Gastroesophageal sphincter (tissue), 4 donors: ENCODE measurements around the gene AGO3. TPM values are rescaled to one million over a fixed set of nuclear protein-coding genes. Genes with fewer than 3 reads are reported as not detected.
A peak's percentile ranks its signal among the peaks of the same experiment; 100 is the strongest.

ENCODE experiments used
- ATAC-seq: fragments of 150-250 bp; one replicate; pipeline ENCODE4 v1.9.1; 2016; ENCODE audit warnings: mild to moderate bottlenecking, moderate library complexity
- H3K27ac ChIP-seq, 4 donors: fragments of 200-600 bp; sonication (generic) in 3 of 4; 1 replicate in 3 of 4; 2 replicates in 1 of 4; pipeline ENCODE4 v1.5.1; 2016 to 2019
- H3K27me3 ChIP-seq: fragments of 200-600 bp; sonication (generic); one replicate; pipeline ENCODE4 v1.5.1; 2019
- H3K36me3 ChIP-seq, 2 donors: fragments of 200-600 bp; sonication (generic); one replicate each; pipeline ENCODE4 v1.5.1; 2019; ENCODE audit warnings: control low read depth in 1 of 2
- H3K4me1 ChIP-seq, 3 donors: fragments of 200-600 bp; sonication (generic); 1 replicate in 2 of 3; 2 replicates in 1 of 3; pipeline ENCODE4 v1.5.1; 2016 to 2019; ENCODE audit warnings: control low read depth in 2 of 3
- H3K4me3 ChIP-seq, 2 donors: fragments of 200-600 bp; sonication (generic); one replicate each; pipeline ENCODE4 v1.5.1; 2019; ENCODE audit warnings: mild to moderate bottlenecking in 1 of 2, moderate library complexity in 1 of 2
- H3K9me3 ChIP-seq, 3 donors: fragments of 200-600 bp; sonication (generic); one replicate each; pipeline ENCODE4 v1.5.1; 2017 to 2019; ENCODE audit warnings: control low read depth in 2 of 3
- EP300 ChIP-seq: sonication (generic); formaldehyde crosslinking; IDR thresholded peaks from one replicate; pipeline ENCODE4 v1.6.1; 2017; ENCODE audit warnings: antibody characterized with exemption, mild to moderate bottlenecking
- POLR2A ChIP-seq, 2 donors: fragments of 450-650 bp; IDR thresholded peaks; one replicate each; pipeline ENCODE4 v1.6.1; 2017; ENCODE audit warnings: antibody characterized with exemption in 2 of 2, mild to moderate bottlenecking in 2 of 2, moderate library complexity in 1 of 2
- POLR2AphosphoS5 ChIP-seq: sonication (generic); formaldehyde crosslinking; IDR thresholded peaks from one replicate; pipeline ENCODE4 v1.6.1; 2017; ENCODE audit warnings: antibody characterized with exemption
- WGBS, 2 donors: methylation state at CpG; one replicate each; pipeline ENCODE4 v1.1.5; 2018; ENCODE audit warnings: low coverage in 1 of 2; 5-methylcytosine and 5-hydroxymethylcytosine counted together
- total RNA-seq, 4 donors: library from RNA; depleted of rRNA; stranded (reverse); fragments of >200 nt; gene quantifications; one replicate each; pipeline ENCODE4 v1.1.0, GENCODE V29; 2016
- TF ChIP-seq, protein P1 (sequence below), 4 experiments: fragments of 200-600 bp in 2 of 4; fragments of 450-650 bp in 2 of 4; sonication (generic) in 1 of 4; IDR thresholded peaks; one replicate each; pipeline ENCODE4 v1.5.1; 2017 to 2019; ENCODE audit warnings: antibody characterized with exemption in 4 of 4, mild to moderate bottlenecking in 2 of 4, moderate library complexity in 2 of 4

Gene AGO3
- total RNA-seq, 4 donors from 2014 or later: 33.9 to 36.9 (median 34.2) TPM

GRCh38 chr1:36091698-36092097 lies 160.8 kb downstream of the AGO3 start:
- TF ChIP-seq EP300: no peak
- TF ChIP-seq, protein P1, sequence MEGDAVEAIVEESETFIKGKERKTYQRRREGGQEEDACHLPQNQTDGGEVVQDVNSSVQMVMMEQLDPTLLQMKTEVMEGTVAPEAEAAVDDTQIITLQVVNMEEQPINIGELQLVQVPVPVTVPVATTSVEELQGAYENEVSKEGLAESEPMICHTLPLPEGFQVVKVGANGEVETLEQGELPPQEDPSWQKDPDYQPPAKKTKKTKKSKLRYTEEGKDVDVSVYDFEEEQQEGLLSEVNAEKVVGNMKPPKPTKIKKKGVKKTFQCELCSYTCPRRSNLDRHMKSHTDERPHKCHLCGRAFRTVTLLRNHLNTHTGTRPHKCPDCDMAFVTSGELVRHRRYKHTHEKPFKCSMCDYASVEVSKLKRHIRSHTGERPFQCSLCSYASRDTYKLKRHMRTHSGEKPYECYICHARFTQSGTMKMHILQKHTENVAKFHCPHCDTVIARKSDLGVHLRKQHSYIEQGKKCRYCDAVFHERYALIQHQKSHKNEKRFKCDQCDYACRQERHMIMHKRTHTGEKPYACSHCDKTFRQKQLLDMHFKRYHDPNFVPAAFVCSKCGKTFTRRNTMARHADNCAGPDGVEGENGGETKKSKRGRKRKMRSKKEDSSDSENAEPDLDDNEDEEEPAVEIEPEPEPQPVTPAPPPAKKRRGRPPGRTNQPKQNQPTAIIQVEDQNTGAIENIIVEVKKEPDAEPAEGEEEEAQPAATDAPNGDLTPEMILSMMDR (IDR thresholded peaks at IDR 0.05): no peak
- Histone ChIP-seq H3K9me3 (no peaks in the 10 kb centered on the region), H3K4me1 (peaks cover 0 to 69% (median 15%) of the 10 kb centered on the region in 3 donors), H3K36me3 (peaks cover 0 to 59% of the 10 kb centered on the region in 2 donors), H3K27ac (no peak overlapping the region), H3K27me3 (peaks cover 6% of the 10 kb centered on the region), H3K4me3 (no peak overlapping the region)
- no peak for ATAC-seq
- 80 to 90% methylated on average over 1 to 2 of the region's 13 CpGs for WGBS, 2 donors

DNA sequence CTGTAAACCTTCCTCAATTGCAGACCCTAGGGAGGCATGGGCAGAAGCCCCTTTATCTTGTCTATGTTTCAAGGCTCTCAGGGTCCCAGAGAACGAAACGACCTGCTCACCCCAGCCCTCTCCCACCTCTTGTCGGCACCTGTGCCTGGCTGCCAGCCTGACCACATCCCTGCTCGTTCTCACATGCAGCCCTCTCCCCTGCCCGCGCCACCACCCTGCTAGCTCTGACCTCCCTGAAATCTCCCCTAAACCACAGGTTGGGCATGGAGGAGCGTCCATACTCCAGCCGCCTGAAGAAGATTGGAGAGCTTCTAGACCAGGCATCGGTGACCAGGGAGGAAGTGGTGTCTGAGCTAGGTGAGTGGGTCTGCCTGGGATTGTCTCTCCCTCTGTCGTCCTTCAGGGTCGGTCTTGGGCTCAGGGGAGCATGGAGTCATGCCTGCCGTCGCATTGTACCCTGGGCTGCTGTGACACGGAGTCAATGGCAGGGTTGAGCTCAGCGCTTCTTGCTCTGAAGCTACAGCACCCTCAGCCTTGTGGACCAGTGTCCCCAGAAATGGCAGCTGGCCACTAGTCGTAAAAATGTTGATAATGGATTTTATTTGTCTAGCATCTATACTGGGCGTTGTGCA lies 161.4 kb downstream of the AGO3 start:
- no peak for TF ChIP-seq POLR2AphosphoS5
- TF ChIP-seq, protein P1 (IDR thresholded peaks at IDR 0.05): no peak
- TF ChIP-seq POLR2A (IDR thresholded peaks at IDR 0.05): no peak
- TF ChIP-seq EP300: no peak
- Histone ChIP-seq H3K27me3 (peaks cover under 1% of the 10 kb centered on the region), H3K4me1 (peaks cover 0 to 69% (median 15%) of the 10 kb centered on the region in 3 donors), H3K27ac (no peak overlapping the region), H3K36me3 (peaks cover 0 to 62% of the 10 kb centered on the region in 2 donors), H3K9me3 (no peaks in the 10 kb centered on the region), H3K4me3 (no peak overlapping the region)
- ATAC-seq: no peak
- WGBS, 2 donors: 88% methylated on average over 4 of the region's 17 CpGs; no CpG with 5 or more reads in 1 of the 2 donors

- Histone ChIP-seq H3K4me3 (no peak overlapping the region), H3K27me3 (no peaks in the 10 kb centered on the region), H3K4me1 (peaks cover 0 to 68% (median 15%) of the 10 kb centered on the region in 3 donors), H3K36me3 (peaks cover 0 to 67% of the 10 kb centered on the region in 2 donors), H3K27ac (peak overlapping the region in 1 of 4 donors; percentile 33), H3K9me3 (no peaks in the 10 kb centered on the region)
- 80% methylated on average over 1 of the region's 9 CpGs; no CpG with 5 or more reads in 1 of the 2 donors for WGBS, 2 donors
- no peak for ATAC-seq
- TF ChIP-seq, protein P1 (IDR thresholded peaks at IDR 0.05): no peak
- TF ChIP-seq POLR2AphosphoS5: no peak
- TF ChIP-seq EP300: no peak
- TF ChIP-seq POLR2A (IDR thresholded peaks at IDR 0.05): no peak
These were observed 161.9 kb downstream of the AGO3 start for GRCh38 chr1:36092798-36093185.

- peaks cover 0 to 64% (median 12%) of the 10 kb centered on the region in 3 donors for H3K4me1 ChIP-seq
- TF ChIP-seq POLR2A (IDR thresholded peaks at IDR 0.05) (no peak), EP300 (no peak), POLR2AphosphoS5 (no peak)
- TF ChIP-seq, protein P1 (IDR thresholded peaks at IDR 0.05): no peak
- no peak for ATAC-seq
- no peak overlapping the region for H3K4me3 ChIP-seq
- no CpG with 5 or more reads among the region's 7 CpGs for WGBS, 2 donors
- H3K27ac ChIP-seq: peak overlapping the region in 2 of 4 donors; percentile 4 to 33
- no peaks in the 10 kb centered on the region for H3K9me3 ChIP-seq
- no peaks in the 10 kb centered on the region for H3K27me3 ChIP-seq
- peaks cover 0 to 70% of the 10 kb centered on the region in 2 donors for H3K36me3 ChIP-seq
These were observed 162.3 kb downstream of the AGO3 start for GRCh38 chr1:36093226-36093625.

DNA sequence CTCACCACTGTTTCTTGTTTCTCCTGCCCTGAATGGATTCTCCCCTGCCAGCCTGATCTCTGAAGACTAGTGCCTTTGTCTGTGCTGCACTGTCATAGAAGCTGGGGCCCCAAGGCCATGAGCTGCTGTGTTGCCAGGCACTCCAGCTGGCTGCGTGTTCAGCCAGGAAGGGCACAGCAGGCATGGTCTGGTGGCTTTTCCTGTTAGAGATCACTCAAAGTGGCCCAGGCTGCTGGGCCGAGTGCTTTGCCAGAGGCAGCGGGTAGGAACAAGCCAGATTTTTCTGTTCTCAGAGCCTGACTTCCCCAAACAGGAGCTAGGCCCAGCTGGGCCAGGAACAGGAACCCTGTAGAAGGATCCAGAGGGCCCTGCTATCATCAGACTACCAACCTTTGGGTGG lies 163.0 kb downstream of the AGO3 start:
- no peak overlapping the region for H3K4me3 ChIP-seq
- H3K27ac ChIP-seq: peak overlapping the region in 1 of 4 donors; percentile 33
- H3K4me1 ChIP-seq: peaks cover 0 to 60% (median 9%) of the 10 kb centered on the region in 3 donors
- no peaks in the 10 kb centered on the region for H3K27me3 ChIP-seq
- H3K36me3 ChIP-seq: peaks cover 0 to 70% of the 10 kb centered on the region in 2 donors
- 56% methylated on average over 1 of the region's 3 CpGs; no CpG with 5 or more reads in 1 of the 2 donors for WGBS, 2 donors
- TF ChIP-seq EP300 (no peak), POLR2A (IDR thresholded peaks at IDR 0.05) (no peak), POLR2AphosphoS5 (no peak)
- TF ChIP-seq, protein P1 (IDR thresholded peaks at IDR 0.05): no peak
- no peak for ATAC-seq
- no peaks in the 10 kb centered on the region for H3K9me3 ChIP-seq
